Pulmonary artery endothelial cell (primary cell): ENCODE results near the gene PDE7B. TPM values are rescaled to one million over a fixed set of nuclear protein-coding genes. Genes with fewer than 3 reads are reported as not detected.
"Not testable (repeated sequence)": the region's sequence is repeated elsewhere in the genome, so short reads cannot be mapped to it uniquely, and the experiment has no call there.

Experiments
- DNase-seq: peaks from one replicate; pipeline ENCODE4 v3.0.0-alpha.2; 2011; ENCODE audit warnings: low read depth, low spot score
- total RNA-seq: library from RNA; depleted of rRNA; stranded (reverse); fragments of >200 nt; gene quantifications from 2 replicates; pipeline ENCODE4 v1.2.3, GENCODE V29; 2014

The PDE7B gene
- total RNA-seq, 1 donor from 2014 or later = 42.5 TPM

DNA sequence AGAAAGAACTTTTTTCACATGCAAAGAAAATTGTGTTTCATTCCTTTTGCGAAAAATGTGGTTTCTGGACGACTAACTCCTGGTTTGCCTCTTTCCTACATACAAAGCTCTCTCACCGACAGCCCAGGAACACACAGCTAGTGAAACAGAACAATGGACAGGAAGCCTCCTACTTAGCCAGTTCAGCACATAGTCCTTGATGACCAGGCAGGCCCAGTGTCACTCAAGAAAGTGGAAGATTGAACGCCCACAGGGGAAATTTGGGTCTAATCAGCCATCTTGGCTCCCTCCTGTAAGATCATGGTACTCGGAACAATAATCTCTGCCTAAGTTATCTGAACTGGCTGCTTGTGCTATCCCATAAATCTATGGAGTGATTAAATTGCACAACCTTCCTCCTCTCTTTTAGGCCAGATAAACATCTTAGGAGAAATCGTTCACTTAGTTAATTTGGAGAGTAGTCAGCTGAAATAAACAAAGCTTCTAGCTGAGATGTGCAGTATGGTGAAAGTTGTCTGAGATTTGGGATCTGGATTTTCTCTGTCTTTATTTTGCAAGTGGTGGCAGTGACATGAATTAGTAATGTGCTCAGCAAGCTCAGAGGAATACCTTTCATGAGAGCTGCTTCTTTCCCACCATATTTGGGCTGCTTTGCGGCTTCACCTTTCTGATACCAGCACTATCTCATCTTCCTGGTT lies 251.6 kb downstream of the PDE7B start:
- DNase-seq = peak; percentile 37

DNA sequence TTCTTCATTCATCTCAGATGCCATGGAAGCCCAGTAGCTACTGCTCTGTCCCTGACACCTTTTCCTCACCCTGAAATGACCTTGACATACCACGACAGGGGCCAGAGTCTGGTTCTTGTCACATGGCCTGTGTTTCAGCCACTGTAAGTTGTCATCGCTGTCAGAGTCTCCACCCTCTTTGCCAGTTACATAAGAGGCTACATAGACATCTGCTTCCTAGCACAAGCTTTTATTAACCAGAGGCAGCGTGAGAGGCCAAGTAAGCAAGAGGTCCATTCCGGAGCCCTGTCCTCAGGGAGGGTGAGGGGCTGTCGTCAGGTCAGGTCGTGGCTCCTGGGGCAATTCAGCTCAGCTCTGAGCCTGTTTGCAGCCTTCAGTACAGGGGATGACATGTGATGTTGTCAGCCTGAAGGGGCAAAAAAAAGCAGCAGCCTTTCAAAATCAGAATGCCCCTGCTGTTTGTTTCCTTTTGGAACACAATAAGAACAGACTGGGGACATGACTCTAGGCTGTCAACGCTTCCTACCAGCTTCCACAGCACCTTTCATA lies 252.3 kb downstream of the PDE7B start:
- no peak for DNase-seq

DNA sequence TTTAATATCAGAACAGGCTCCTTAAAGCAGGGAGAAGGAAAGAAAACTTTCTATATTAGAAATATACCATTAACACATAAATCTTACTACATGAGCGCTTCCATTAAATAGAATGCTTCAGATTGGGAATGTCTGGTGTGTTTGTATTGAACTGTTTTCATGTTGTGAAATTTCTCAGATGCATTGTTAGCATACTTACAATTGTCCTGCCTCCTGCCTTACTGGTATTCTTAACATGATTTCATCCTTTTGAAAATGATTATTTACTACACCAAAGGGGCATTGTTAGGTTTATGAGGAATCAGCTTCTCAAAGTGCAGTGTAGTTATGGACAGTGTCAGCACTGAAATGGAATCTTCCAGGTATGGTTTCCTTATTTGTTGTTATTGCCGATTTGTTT lies 253.1 kb downstream of the PDE7B start:
- DNase-seq = no peak

DNA sequence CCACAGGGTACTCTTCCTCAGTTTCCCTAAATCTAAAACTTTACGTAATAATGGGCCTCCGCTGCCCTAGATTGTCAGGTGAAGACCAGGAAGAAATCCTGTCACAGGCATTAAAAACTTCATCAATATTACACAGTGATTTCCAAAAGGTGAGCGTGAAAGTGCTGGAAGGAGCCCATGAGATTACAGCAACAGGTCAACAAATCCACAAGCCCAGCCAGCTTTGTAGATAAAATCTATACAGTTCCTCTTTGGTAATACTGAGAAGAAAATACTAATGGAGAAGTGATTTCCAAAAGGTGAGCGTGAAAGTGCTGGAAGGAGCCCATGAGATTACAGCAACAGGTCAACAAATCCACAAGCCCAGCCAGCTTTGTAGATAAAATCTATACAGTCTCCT lies 254.3 kb downstream of the PDE7B start:
- not testable (repeated sequence) for DNase-seq

DNA sequence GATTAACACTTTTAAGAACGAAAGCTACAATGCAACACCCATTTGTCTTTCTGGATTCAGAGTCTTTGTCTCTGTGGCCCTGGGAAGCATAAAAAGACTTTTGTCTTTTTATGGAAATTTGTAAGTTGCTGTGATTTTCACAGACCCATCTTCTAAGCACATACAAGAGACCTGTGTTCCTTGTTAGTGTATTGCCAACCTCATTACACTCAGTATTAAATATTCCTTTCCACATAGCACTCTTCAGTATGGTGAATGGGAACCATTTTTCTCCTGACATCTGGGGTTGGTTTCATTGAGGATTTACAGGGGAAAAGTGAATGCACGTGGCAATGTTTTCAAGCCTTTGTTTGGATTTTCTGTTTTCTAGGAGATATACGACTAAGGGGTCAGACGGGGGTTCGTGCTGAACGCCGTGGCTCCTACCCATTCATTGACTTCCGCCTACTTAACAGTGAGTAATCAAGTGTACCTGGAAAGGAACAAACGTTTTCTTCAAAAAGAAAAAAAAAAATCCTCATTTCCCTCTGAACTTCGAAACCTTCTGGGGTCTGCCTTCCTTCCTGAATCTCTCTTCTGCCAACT lies 257.0 kb downstream of the PDE7B start:
- DNase-seq = peak; percentile 24

DNA sequence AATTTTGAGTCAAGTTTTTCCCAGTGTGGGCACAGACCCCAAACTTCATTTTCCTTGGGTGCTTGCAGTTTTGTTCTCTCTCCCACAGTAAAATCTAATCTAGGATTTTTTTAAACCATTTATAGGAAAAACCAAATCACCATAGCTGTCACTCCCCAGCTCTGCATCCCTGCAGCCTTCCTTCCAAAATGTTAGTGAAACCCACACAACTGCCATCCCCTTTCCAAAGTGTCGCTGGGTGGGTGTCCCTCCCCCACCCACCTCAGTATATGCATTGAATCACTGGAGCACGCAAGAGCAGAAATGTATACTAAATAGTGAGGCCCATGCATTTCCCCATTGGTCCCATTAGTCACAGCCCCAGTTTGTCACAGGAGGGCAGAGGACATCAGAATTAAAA lies 260.3 kb downstream of the PDE7B start:
- DNase-seq = no peak

DNA sequence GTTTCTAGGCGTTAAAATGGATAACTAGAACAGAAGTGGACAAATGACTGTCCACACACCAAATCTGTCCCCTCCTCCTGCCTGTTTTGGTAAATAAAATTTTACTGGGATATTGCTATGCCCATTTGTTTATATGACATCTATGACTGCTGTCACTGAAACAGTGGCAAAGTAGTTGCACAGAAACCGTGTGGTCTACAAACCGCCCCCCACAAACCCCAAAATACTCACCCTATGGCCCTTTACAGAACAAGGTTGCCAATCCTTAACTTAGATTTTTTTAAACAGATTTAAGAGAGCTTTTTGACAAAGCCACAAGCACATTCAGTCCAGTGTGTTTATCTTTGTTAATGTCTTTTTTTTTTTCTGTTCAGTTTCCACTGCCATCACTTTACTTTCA lies 260.8 kb downstream of the PDE7B start:
- no peak for DNase-seq

DNA sequence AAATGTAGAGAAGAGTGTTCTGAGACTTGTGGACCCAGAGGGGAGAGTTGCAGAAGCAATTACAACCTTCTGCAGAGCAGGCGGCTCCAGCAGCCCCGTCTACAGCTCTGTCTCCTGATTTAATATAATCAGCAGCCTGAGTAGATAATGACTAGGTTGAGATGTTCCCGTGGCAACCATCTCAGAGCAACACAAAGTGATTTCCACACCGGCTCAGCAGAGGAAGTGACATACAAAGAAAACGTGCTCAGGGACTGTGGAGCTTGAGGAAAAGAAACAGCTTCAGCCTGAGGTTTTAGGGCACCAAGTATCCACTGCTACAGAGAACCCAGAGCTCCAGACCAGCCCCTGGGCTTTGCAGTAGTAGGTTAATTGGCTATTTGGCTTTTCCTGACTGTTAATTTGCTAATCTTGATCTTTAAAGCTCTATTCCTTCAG lies 262.3 kb downstream of the PDE7B start:
- DNase-seq = peak; percentile 84

DNA sequence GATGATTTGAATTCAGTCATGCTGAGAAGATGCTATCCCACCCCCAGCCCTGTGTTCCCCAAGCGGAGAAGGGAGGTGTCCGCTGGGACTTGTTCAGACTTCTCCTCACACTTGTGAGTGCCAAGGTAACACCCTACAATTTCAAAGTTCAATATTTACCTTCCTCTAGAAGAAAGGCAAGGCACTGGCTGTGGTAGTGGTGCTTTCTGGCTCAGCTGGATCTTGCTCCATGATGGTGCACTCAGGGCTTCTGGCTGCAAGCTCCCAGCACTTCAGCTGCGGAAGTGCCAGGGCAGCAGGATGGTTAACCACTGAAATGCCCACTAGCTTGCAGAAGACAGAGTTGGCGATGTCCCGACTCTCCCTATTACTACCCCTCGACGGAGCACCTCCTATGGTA lies 263.2 kb downstream of the PDE7B start:
- no peak for DNase-seq

DNA sequence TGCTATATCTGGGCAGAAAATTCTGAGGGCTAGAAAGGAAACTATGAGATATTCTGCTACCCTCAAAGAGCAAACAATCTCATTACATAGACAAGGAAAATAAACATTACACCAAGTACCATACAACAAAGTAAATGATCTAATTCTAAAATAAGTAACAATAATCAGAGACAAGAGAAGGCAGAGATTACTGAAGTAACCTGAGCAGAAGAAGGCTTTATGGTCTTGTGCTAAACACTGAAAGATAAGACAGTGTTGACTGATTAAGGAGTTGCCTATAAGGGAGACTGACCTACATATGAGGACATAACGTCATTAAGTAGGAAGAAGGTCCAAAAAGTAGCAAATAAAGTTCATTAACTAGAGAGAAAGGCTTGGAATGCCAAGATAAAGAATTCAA lies 264.4 kb downstream of the PDE7B start:
- DNase-seq = no peak

DNA sequence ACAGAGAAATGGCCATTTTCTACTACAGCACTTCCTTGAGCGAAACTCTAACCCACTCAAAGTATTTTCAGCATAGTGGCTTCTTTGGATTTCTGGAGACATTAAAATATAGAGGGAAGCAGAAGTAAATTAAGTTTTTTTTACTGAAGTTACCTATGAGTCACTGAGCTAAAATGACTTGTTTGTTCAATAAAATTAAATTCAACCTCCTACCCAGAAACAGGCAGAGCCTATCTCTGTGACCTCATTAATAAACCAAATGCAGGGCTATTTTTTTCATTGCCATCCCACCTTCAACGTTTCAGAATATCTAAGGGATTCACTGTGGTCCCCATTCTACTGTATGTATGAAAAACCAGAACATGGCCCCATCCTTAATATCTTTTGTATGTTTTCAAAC lies 265.6 kb downstream of the PDE7B start:
- DNase-seq = no peak

DNA sequence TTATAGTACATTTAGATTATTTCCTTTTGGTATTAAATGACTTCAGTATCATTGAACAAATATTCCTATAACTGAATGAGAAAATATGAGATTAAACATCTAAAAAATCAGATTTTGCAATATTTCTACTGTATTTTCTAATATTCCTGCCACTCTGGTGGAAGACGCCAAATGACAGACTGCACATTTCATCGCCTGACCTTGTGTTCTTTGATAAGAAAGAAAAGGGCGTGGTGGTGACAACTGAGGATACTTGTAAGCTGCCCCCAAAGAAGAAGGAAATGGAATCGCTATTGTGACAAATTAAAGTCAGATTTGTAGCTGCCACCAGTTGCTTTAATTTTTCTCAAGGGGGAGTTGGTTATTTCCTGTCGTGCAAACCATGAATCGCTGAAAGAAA lies 267.3 kb downstream of the PDE7B start:
- no peak for DNase-seq

DNA sequence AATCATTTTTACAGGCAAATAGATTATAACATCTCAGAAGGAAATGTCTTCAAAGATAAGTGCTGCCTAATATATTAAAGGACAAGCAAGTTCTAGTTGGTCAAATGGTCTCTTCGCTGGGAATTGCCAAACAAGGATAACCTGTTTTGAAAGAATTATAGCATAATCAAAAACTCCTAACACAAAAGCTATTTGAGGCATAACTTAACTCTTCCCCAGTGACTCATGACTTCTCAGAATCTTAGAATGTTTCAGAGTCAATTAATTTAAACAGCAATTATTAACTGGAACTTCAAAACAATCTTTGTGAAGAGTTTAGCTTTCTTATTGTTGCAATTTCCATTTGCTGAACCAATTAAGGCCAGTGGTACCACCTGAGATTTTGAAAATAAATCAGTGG lies 272.0 kb downstream of the PDE7B start:
- no peak for DNase-seq

DNA sequence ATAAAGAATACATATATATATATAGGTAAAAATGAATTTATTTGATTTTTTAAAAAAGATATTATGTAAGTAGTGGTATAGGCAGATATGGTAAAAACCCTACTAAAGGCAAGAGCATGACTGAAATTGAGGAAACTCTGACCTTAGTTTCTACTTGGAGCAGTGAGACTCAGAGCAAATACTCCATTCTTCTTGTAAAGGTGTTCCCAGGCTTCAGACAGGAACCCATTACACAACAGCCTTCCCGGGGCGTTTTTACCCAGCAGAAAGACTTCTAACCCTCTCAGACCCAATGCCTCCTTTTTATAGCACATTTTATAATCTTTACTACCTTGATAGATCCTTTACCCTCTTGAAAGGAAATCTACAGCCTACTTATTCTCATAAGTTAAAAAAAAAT lies 274.1 kb downstream of the PDE7B start:
- no peak for DNase-seq

DNA sequence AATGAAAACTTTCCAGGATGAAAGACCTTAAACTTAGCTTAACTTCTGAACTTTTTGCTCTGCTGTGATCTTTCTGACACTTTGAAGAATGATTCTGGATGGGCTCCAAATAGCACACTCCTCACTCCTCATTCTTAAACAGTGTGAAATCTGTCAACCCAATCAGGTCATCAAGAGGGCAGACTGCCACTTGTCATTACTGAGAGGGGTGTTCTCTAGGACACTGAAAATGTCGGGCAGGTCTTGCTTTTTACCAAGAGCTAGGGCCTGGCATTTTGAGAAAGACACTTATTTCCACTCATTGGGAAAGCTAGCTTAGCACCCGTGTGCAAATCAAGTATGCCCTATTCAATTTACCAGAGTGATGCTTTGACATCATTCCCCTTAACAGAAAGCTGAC lies 276.4 kb downstream of the PDE7B start:
- no peak for DNase-seq

DNA sequence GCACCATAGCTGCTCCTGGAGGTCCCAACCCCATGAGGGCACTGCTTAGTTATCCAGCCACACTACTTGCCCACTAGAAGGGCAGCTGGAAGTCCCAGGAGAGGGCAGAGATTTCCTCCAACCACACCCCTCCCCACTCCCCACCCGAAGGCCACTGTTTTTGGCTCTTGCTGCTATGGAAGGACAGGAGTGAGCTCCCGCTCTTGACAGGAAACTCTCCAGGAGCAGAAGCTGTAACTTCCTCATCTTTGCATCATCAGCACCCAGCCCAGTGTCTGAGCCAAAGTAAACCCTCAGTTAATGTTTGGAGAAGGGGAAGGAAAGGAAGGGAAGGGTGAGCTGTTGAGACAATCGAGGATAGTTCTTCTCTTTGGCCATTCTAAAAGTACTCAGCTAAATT lies 277.9 kb downstream of the PDE7B start:
- no peak for DNase-seq

DNA sequence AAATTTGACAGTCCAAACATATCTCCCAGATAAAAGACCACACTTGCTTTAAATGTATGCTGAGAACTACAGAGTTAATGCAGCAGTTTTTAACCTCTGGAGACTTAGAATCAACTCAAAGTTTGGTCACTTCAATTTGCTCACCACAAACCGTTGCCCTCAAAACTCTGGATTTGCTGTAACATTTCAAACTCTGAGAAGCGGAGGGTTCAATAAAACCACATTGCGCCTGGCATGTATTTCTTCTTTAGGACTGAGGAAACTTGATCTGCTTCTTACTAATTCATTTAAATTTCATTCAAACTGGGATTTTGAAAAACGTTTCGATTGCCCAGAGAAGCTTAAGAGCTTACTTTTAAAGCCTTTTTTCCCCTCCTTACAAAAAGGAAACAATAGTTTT lies 282.8 kb downstream of the PDE7B start:
- DNase-seq = no peak

DNA sequence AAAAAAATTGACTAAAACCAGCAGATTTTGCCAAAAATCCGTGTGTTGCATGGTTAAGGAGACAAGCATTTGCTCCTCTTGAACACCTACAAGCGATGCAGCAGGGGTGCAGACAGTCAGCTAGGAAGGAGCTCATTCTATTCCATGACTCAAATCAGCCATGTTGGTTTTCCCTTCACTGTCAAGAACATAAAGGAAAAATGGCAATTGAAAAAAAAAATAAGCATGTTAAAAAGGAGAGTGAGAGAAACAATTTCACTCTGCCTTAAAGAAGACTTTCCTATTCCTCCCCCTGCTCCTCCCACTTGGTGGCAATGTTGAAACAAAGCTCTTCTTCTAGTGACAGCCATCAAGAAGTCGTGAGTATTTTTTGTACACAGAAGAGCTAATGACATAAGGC lies 283.2 kb downstream of the PDE7B start:
- DNase-seq = no peak

DNA sequence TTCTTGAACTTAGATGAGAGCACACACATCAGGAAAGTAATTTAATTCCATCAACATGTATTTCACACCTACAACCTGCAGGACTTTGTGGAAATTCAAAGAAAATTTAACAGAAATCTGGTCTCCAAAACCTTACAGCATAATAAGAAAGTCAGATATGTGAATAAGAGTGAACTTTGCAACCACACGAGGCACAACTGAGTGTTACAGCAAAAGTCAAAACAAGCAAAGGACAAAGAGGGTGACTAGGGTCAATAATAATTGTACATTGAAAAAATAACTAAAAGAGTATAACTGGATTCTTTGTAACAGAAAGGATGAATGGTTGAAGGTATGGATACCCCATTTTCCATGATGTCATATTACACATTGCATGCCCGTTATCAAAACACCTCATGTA lies 284.8 kb downstream of the PDE7B start:
- no peak for DNase-seq

DNA sequence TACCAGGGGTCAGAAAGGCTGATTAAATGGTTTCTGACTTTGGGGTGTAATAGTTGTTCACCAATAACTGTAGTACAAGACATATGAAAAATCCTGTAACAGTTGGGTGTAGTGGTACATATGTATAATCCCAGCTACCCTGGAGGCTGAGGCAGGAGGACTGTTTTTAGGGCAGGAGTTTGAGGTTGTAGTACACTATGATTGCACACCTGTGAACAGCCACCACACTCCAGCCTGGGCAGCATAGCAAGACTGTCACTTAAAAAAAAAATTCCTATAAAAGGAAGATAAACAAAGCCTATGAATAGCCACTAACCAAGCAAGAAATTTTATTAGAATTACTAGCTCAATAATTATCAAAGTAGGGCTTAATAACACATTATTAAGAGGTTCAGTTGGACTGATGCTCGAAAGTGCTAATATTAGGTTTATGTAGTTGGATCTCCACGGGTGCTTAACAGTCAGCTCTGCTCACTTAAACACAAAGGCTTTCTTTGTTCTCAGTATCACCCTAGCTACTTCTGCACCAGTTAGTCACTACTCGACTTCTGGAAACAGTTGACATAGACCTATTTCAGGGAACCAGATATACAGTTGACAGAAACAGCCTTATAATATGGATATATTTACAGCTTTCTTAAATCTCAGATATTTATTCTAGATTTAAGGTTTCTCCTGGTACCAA lies 285.6 kb downstream of the PDE7B start:
- DNase-seq = no peak

DNA sequence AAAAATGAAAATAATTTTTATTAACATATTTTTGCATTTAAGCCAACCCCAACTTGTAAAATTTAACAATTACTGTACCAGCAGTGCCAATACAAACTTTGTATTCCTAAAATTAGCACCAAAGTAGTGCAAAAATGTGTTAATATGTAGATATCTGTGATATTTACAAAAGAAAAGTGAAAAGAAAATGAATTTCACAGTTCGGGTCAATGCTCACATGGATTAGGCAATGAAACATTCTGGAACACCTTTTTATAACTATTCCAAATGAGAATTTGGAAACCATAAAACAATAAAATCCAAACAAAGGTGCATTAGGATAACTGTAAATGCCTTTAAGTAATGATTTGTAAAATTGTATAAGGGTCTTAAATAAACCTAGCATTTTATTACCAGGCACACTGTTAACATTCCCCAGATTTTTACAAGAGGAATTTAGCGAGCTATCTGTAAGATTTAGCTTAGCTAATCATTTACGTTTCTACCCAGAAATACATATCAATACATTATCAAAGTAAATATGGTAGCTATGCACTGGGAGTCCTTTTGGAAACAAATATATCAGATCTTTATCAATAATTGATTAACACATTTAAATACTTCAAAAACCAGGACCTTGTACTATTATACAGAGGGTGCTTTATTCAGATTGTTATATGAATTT lies 286.4 kb downstream of the PDE7B start:
- no peak for DNase-seq

DNA sequence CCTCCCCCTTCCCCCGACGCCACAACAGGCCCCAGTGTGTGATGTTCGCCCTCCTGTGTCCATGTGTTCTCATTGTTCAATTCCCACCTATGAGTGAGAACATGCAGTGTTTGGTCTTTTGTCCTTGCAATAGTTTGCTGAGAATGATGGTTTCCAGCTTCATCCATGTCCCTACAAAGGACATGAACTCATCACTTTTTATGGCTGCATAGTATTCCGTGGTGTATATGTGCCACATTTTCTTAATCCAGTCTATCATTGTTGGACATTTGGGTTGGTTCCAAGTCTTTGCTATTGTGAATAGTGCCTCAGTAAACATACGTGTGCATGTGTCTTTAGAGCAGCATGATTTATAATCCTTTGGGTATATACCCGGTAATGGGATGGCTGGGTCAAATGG lies 287.6 kb downstream of the PDE7B start:
- not testable (repeated sequence) for DNase-seq
